Endothelial cell of umbilical vein (primary cell): ENCODE data around the gene CHRNA7. TPM values are rescaled to one million over a fixed set of nuclear protein-coding genes. Genes with fewer than 3 reads are reported as not detected.

Source experiments
- BruUV-seq: library from RNA; stranded (reverse); fragments of 400-500 nt; replicated peaks from 2 replicates; lab custom pipeline; 2021; lab: Mats Ljungman, UMichigan
- CTCF ChIA-PET: fragments of 300-600, 350-600 bp; sonication (Branson Sonifier 250); formaldehyde crosslinking; loops from one replicate; lab custom pipeline; 2021; ENCODE audit warnings: antibody characterized with exemption, inconsistent platforms; lab: Charles Lee
- POLR2A ChIA-PET: fragments of 300-600, 350-600 bp; sonication (Branson Sonifier 250); formaldehyde crosslinking; loops from one replicate; lab custom pipeline; 2021; ENCODE audit warnings: antibody characterized with exemption, inconsistent platforms; lab: Charles Lee
- DNase-seq: peaks from one replicate; pipeline ENCODE4 v3.0.0-alpha.2; 2011; ENCODE audit warnings: low read depth, low spot score
- FAIRE-seq: peaks from 2 replicates; lab custom pipeline; 2011; peaks lifted over from hg19 to GRCh38; lab: Jason Lieb, UNC
- H2AFZ ChIP-seq: 2 replicates; pipeline ENCODE4 v1.6.0; 2012; ENCODE audit warnings: low read depth, low read length, control low read depth, inconsistent platforms
- H3K27ac ChIP-seq: 2 replicates; pipeline ENCODE4 v1.5.1; 2011; ENCODE audit warnings: low read depth, mild to moderate bottlenecking, control low read depth, low read length, moderate library complexity; ENCODE audit not compliant: insufficient read depth
- H3K27me3 ChIP-seq, 2 experiments: 2 replicates each; pipeline versions ENCODE4 v1.6.0 to v1.6.1; 2011; ENCODE audit warnings: low read length in 2 of 2, mixed read lengths in 1 of 2; ENCODE audit not compliant: control insufficient read depth in 2 of 2, insufficient read depth in 2 of 2
- H3K36me3 ChIP-seq, 2 experiments: 2 replicates in 1 of 2; 3 replicates in 1 of 2; pipeline ENCODE4 v1.5.1; 2011; ENCODE audit warnings: low read length in 2 of 2, mild to moderate bottlenecking in 1 of 2, moderate library complexity in 1 of 2; ENCODE audit not compliant: control insufficient read depth in 2 of 2, insufficient read depth in 2 of 2; ENCODE audit errors: extremely low read depth in 1 of 2
- H3K4me1 ChIP-seq: 3 replicates; pipeline ENCODE4 v1.5.1; 2011; ENCODE audit warnings: mild to moderate bottlenecking, low read length; ENCODE audit not compliant: control insufficient read depth, insufficient read depth; ENCODE audit errors: extremely low read depth
- H3K4me2 ChIP-seq: 2 replicates; pipeline ENCODE4 v1.6.1; 2011; ENCODE audit warnings: low read length, control low read depth, mixed read lengths; ENCODE audit not compliant: insufficient read depth
- H3K4me3 ChIP-seq, 3 experiments: fragments of 200-600 bp in 1 of 3; sonication (generic), shearing (Covaris generic) in 1 of 3; replicated peaks in 1 of 3; 2 replicates each; pipeline ENCODE4 v1.5.1; 2011 to 2016; ENCODE audit warnings: control low read depth in 3 of 3, low read length in 3 of 3, mild to moderate bottlenecking in 2 of 3, inconsistent platforms in 1 of 3, low read depth in 1 of 3, moderate library complexity in 1 of 3; ENCODE audit not compliant: insufficient read depth in 1 of 3
- H3K79me2 ChIP-seq: 2 replicates; pipeline ENCODE4 v1.6.0; 2012; ENCODE audit warnings: low read length, inconsistent platforms; ENCODE audit not compliant: control insufficient read depth, insufficient read depth
- H3K9ac ChIP-seq: replicated peaks from 2 replicates; pipeline ENCODE3; 2011; ENCODE audit warnings: low read length, control low read depth; ENCODE audit not compliant: insufficient read depth; ENCODE audit errors: extremely low read depth
- H3K9me1 ChIP-seq: replicated peaks from 3 replicates; pipeline ENCODE4 v1.6.0; 2011; ENCODE audit warnings: mild to moderate bottlenecking, low read length; ENCODE audit not compliant: control insufficient read depth, insufficient read depth; ENCODE audit errors: extremely low read depth
- H3K9me3 ChIP-seq: replicated peaks from 2 replicates; pipeline ENCODE4 v1.5.1; 2012; ENCODE audit warnings: low read length, inconsistent platforms; ENCODE audit not compliant: control insufficient read depth, insufficient read depth
- H4K20me1 ChIP-seq: replicated peaks from 2 replicates; pipeline ENCODE3; 2011; ENCODE audit warnings: mild to moderate bottlenecking, low read length; ENCODE audit not compliant: control insufficient read depth, insufficient read depth; ENCODE audit errors: extremely low read depth
- CTCF ChIP-seq, 2 donors: IDR thresholded peaks; 1 replicate in 1 of 2; 2 replicates in 1 of 2; pipeline ENCODE4 v1.5.1; 2011; ENCODE audit warnings: low read length in 2 of 2, mild to moderate bottlenecking in 2 of 2, moderate library complexity in 2 of 2, control low read depth in 1 of 2, inconsistent platforms in 1 of 2, low read depth in 1 of 2; ENCODE audit not compliant: insufficient read depth in 1 of 2; ENCODE audit errors: extremely low read depth in 1 of 2
- EZH2 ChIP-seq: IDR thresholded peaks from 2 replicates; pipeline ENCODE4 v1.6.1; 2012; ENCODE audit warnings: borderline replicate concordance, low read depth, mild to moderate bottlenecking, moderate library complexity, low read length, inconsistent platforms; ENCODE audit not compliant: severe bottlenecking
- FOS ChIP-seq: IDR thresholded peaks from 2 replicates; pipeline ENCODE4 v1.6.1; 2011; ENCODE audit warnings: mild to moderate bottlenecking, low read length, moderate library complexity, borderline replicate concordance; ENCODE audit not compliant: insufficient read depth
- GATA2 ChIP-seq: IDR thresholded peaks from 2 replicates; pipeline ENCODE4 v1.7.0; 2011; ENCODE audit warnings: low read depth, mild to moderate bottlenecking, moderate library complexity, mixed read lengths, low read length; ENCODE audit not compliant: insufficient read length, insufficient read depth
- JUN ChIP-seq: IDR thresholded peaks from 2 replicates; pipeline ENCODE4 v1.6.1; 2011; ENCODE audit warnings: borderline replicate concordance, low read depth; ENCODE audit not compliant: insufficient read length, insufficient read depth
- MAX ChIP-seq: IDR thresholded peaks from 2 replicates; pipeline ENCODE4 v1.6.1; 2011; ENCODE audit not compliant: insufficient read depth, insufficient read length
- MYC ChIP-seq: IDR thresholded peaks from one replicate; pipeline ENCODE4 v1.6.1; 2011; ENCODE audit warnings: mild to moderate bottlenecking, low read depth, low read length
- POLR2A ChIP-seq: IDR thresholded peaks from 2 replicates; pipeline ENCODE4 v1.6.1; 2012; ENCODE audit warnings: low read depth, mild to moderate bottlenecking, control low read depth, low read length
- POLR2AphosphoS5 ChIP-seq: IDR thresholded peaks from 2 replicates; pipeline ENCODE4 v1.6.1; 2012; ENCODE audit warnings: low read depth, mild to moderate bottlenecking, control low read depth, low read length, moderate library complexity; ENCODE audit not compliant: insufficient read depth
- dilution Hi-C: fragments of 300-500 bp; cut with MboI; formaldehyde crosslinking; loops from one replicate; pipeline ENCODE4 v1.15.0; 2019; ENCODE audit warnings: low sequenced_read_pairs; ENCODE audit not compliant: extremely low pct_ligation_motif_present
- intact Hi-C: fragments of 100-400 bp; cut with micrococcal nuclease; formaldehyde crosslinking; loops from one replicate; pipeline ENCODE4 v1.10.0; 2022
- polyA plus RNA-seq, 4 experiments: library from polyadenylated mRNA; depleted of rRNA in 3 of 4; stranded (reverse) in 3 of 4; unstranded in 1 of 4; fragments of >200 nt; gene quantifications; 2 replicates each; pipeline versions ENCODE4 v1.2.1 to v1.2.3, GENCODE V29; 2011 to 2012; ENCODE audit warnings: missing spikeins in 1 of 4
- total RNA-seq: library from RNA; stranded (reverse); gene quantifications from 2 replicates; pipeline ENCODE4 v1.2.3, GENCODE V29; 2021

Gene CHRNA7
- total and polyA plus RNA-seq, 2 donors (not counting 3 experiments of a cell fraction or from before 2014, with no cell fraction given): 0.70 to 2.6 TPM

GRCh38 chr15:32004249-32004648 is 26.1 kb upstream of the CHRNA7 start:
- Histone ChIP-seq H2AFZ (no peak overlapping the region), H3K9me1 (no peaks in the 10 kb centered on the region), H3K9me3 (no peaks in the 10 kb centered on the region), H3K27me3 (no peaks in the 10 kb centered on the region), H4K20me1 (no peaks in the 10 kb centered on the region), H3K79me2 (no peaks in the 10 kb centered on the region), H3K4me1 (no peaks in the 10 kb centered on the region), H3K4me2 (no peak overlapping the region), H3K4me3 (no peak overlapping the region), H3K27ac (no peak overlapping the region), H3K36me3 (no peaks in the 10 kb centered on the region), H3K9ac (no peak overlapping the region)
- CTCF ChIA-PET: no interaction called here
- dilution Hi-C loops (no loop called here), intact Hi-C loops (no loop called here)
- DNase-seq: no peak
- no TSS peak for BruUV-seq
- POLR2A ChIA-PET: no interaction called here
- no peak for FAIRE-seq
- TF ChIP-seq EZH2 (no peak), MYC (no peak), GATA2 (no peak), POLR2AphosphoS5 (no peak), FOS (no peak), POLR2A (no peak), CTCF (IDR thresholded peaks at IDR 0.05; ENCODE audit: extremely low read depth in 1 of 2, insufficient read depth in 1 of 2, low read depth in 1 of 2, low read length in 2 of 2) (no peak), JUN (no peak), MAX (no peak)
